B cell (primary cell): ENCODE data around the gene PDCD4. TPM values are rescaled to one million over a fixed set of nuclear protein-coding genes. Genes with fewer than 3 reads are reported as not detected.

Experiments used
- ATAC-seq: fragments of 200-7000 bp; cut with Tn5 transposase; one replicate; pipeline ENCODE4 v1.10.0; 2021; ENCODE audit warnings: low read depth, mild to moderate bottlenecking, moderate number of reproducible peaks, moderate library complexity
- CTCF ChIA-PET: fragments of 350-600 bp; sonication (Branson Sonifier 250); formaldehyde crosslinking; loops from one replicate; lab custom pipeline; 2021; ENCODE audit warnings: antibody characterized with exemption, inconsistent platforms; lab: Charles Lee
- POLR2A ChIA-PET: fragments of 350-600 bp; sonication (Branson Sonifier 250); formaldehyde crosslinking; loops from one replicate; lab custom pipeline; 2021; ENCODE audit warnings: antibody characterized with exemption; lab: Charles Lee
- DNase-seq: peaks from one replicate; pipeline ENCODE4 v3.0.0; 2013
- H2AFZ ChIP-seq: 2 replicates; pipeline ENCODE4 v1.6.1; 2012; ENCODE audit warnings: mild to moderate bottlenecking, low read depth, low read length; ENCODE audit not compliant: insufficient read depth, poor library complexity, severe bottlenecking
- H3K27ac ChIP-seq, 2 donors: 1 replicate in 1 of 2; 2 replicates in 1 of 2; pipeline ENCODE4 v1.5.1; 2012 to 2013; ENCODE audit warnings: low read length in 2 of 2, mild to moderate bottlenecking in 2 of 2, moderate library complexity in 1 of 2
- H3K27me3 ChIP-seq, 4 experiments: fragments of 200-600 bp in 1 of 4; sonication (generic) in 1 of 4; replicated peaks in 1 of 4; 1 replicate in 2 of 4; 2 replicates in 2 of 4; pipeline versions ENCODE4 v1.6.1 to v1.7.0; 2013 to 2016; ENCODE audit warnings: low read length in 3 of 4, mild to moderate bottlenecking in 2 of 4, mixed read lengths in 1 of 4, moderate library complexity in 1 of 4; ENCODE audit not compliant: insufficient read depth in 4 of 4, control insufficient read depth in 3 of 4; ENCODE audit errors: control extremely low read depth in 1 of 4
- H3K36me3 ChIP-seq, 2 experiments: replicated peaks in 1 of 2; 1 replicate in 1 of 2; 2 replicates in 1 of 2; pipeline versions ENCODE4 v1.6.1 to v1.7.1; 2013; ENCODE audit warnings: low read length in 1 of 2; ENCODE audit not compliant: insufficient read depth in 2 of 2, control insufficient read depth in 1 of 2; ENCODE audit errors: control extremely low read depth in 1 of 2, extremely low read depth in 1 of 2
- H3K4me1 ChIP-seq, 2 donors: fragments of 200-600 bp in 1 of 2; sonication (generic) in 1 of 2; 1 replicate in 1 of 2; 2 replicates in 1 of 2; pipeline versions ENCODE4 v1.5.1 to v1.6.1; 2013 to 2017; ENCODE audit warnings: low read length in 2 of 2; ENCODE audit not compliant: control insufficient read depth in 2 of 2, insufficient read depth in 2 of 2
- H3K4me2 ChIP-seq: replicated peaks from 2 replicates; pipeline ENCODE3; 2012; ENCODE audit warnings: mild to moderate bottlenecking, low read depth, low read length; ENCODE audit not compliant: poor library complexity, severe bottlenecking
- H3K4me3 ChIP-seq, 5 experiments: fragments of 200-600 bp in 1 of 5; sonication (generic) in 1 of 5; 1 replicate in 3 of 5; 2 replicates in 2 of 5; pipeline versions ENCODE4 v1.5.1 to v1.7.0; 2011 to 2016; ENCODE audit warnings: low read length in 4 of 5, mild to moderate bottlenecking in 4 of 5, low read depth in 2 of 5, control low read depth in 1 of 5, moderate library complexity in 1 of 5; ENCODE audit not compliant: insufficient read depth in 1 of 5; ENCODE audit errors: control extremely low read depth in 1 of 5, extremely low read depth in 1 of 5
- H3K79me2 ChIP-seq: fragments of 200-600 bp; sonication (generic); one replicate; pipeline ENCODE4 v1.6.0; 2016; ENCODE audit warnings: low read length; ENCODE audit not compliant: control insufficient read depth, insufficient read depth
- H3K9ac ChIP-seq: fragments of 200-600 bp; sonication (generic); 2 replicates; pipeline ENCODE4 v1.6.1; 2017; ENCODE audit warnings: mild to moderate bottlenecking, low read length, moderate library complexity
- H3K9me3 ChIP-seq, 3 donors: one replicate each; pipeline versions ENCODE4 v1.6.1 to v1.7.1; 2013; ENCODE audit warnings: low read length in 2 of 3; ENCODE audit not compliant: control insufficient read depth in 2 of 3, insufficient read depth in 1 of 3; ENCODE audit errors: control extremely low read depth in 1 of 3
- H4K20me1 ChIP-seq: 2 replicates; pipeline ENCODE4 v1.6.0; 2012; ENCODE audit warnings: mild to moderate bottlenecking, low read length; ENCODE audit not compliant: insufficient read depth, control insufficient read depth, poor library complexity, severe bottlenecking
- H3K27ac Mint-ChIP-seq: one replicate; pipeline ENCODE4 v1.8.0; 2021; ENCODE audit warnings: mixed read lengths
- H3K27me3 Mint-ChIP-seq: one replicate; pipeline ENCODE4 v1.8.0; 2021; ENCODE audit warnings: mixed read lengths
- H3K4me1 Mint-ChIP-seq: one replicate; pipeline ENCODE4 v1.8.0; 2021; ENCODE audit warnings: mixed read lengths
- H3K4me3 Mint-ChIP-seq: one replicate; pipeline ENCODE4 v1.8.0; 2021; ENCODE audit warnings: mixed read lengths
- H3K9me3 Mint-ChIP-seq: one replicate; pipeline ENCODE4 v1.8.0; 2022; ENCODE audit warnings: mixed read lengths; ENCODE audit not compliant: insufficient read depth
- CTCF ChIP-seq: fragments of 200-600 bp; IDR thresholded peaks from one replicate; pipeline ENCODE4 v1.8.0; 2022; ENCODE audit warnings: antibody characterized with exemption, mild to moderate bottlenecking
- EZH2 ChIP-seq: IDR thresholded peaks from 2 replicates; pipeline ENCODE4 v1.6.1; 2012; ENCODE audit warnings: borderline replicate concordance, low read depth, mild to moderate bottlenecking, moderate library complexity, low read length; ENCODE audit not compliant: insufficient read depth, poor library complexity, severe bottlenecking
- WGBS: methylation state at CpG from one replicate; pipeline ENCODE4 v1.1.5; 2013; ENCODE audit warnings: missing lambda C conversion rate; ENCODE audit not compliant: insufficient coverage; 5-methylcytosine and 5-hydroxymethylcytosine counted together
- intact Hi-C: fragments of 100-400 bp; cut with micrococcal nuclease; formaldehyde crosslinking; loops from one replicate; pipeline ENCODE4 v1.10.0; 2022
- polyA plus RNA-seq: library from polyadenylated mRNA; depleted of rRNA; stranded (reverse); fragments of >200 nt; gene quantifications from 2 replicates; pipeline ENCODE4 v1.2.3, GENCODE V29; 2012
- total RNA-seq, 2 donors: library from RNA; stranded (reverse); fragments of 120-200 nt in 1 of 2; gene quantifications; 1 replicate in 1 of 2; 2 replicates in 1 of 2; pipeline versions ENCODE4 v1.2.3 to v1.2.4, GENCODE V29; 2013 to 2022

The PDCD4 gene
- total and polyA plus RNA-seq, 2 donors (not counting 1 experiment from before 2014, with no cell fraction given): 33.9 to 169 TPM

DNA sequence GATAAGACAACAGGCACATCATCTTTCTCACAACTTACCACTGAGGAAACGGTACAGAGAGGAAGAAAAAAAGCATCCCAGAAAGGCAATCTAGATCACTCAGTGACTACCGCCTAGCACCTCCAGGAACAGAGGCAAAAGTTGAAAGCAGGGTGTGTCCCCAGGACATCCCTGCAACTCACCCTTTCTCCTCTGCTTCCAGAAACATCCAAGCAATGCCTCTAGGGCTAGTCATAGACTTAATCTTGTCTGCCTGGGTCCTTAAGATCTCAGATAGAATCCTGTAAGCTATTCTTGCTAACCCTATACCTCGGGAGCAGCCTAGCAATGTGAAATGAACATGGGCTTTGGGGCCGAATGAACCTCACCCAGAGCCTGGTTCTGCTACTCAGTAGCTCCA lies 18.8 kb upstream of the PDCD4 start:
- H3K4me1 Mint-ChIP-seq: peaks cover 52% of the 10 kb centered on the region
- no peak overlapping the region for H3K27ac Mint-ChIP-seq
- TF ChIP-seq EZH2: no peak
- TF ChIP-seq CTCF: no peak
- ATAC-seq (no peak), DNase-seq (no peak)
- no peaks in the 10 kb centered on the region for H3K9me3 ChIP-seq
- H3K9me3 Mint-ChIP-seq: no peaks in the 10 kb centered on the region
- WGBS: 100% methylated on average over 3 of the region's 4 CpGs
- no peaks in the 10 kb centered on the region for H3K27me3 Mint-ChIP-seq
- H3K4me3 ChIP-seq: no peak overlapping the region
- H3K79me2 ChIP-seq: peaks cover 5% of the 10 kb centered on the region
- no peak overlapping the region for H3K4me3 Mint-ChIP-seq
- H3K4me2 ChIP-seq: no peak overlapping the region
- CTCF ChIA-PET: interaction anchor here (1.2 to 1.9 kb wide), 3 partner anchors 11 to 41 kb away, joined by 3 to 7 read pairs (median 5); partner anchors contain the start of gene PDCD4
- no peaks in the 10 kb centered on the region for H4K20me1 ChIP-seq
- peaks cover 25 to 33% of the 10 kb centered on the region in 2 donors for H3K4me1 ChIP-seq
- no peak overlapping the region for H3K9ac ChIP-seq
- H3K36me3 ChIP-seq: no peaks in the 10 kb centered on the region
- POLR2A ChIA-PET: interaction anchor here (1.0 to 1.4 kb wide), 3 partner anchors 10 to 18 kb away, joined by 3 to 4 read pairs (median 4); partner anchors contain the start of gene PDCD4
- intact Hi-C loops: no loop called here
- H3K27ac ChIP-seq: no peak overlapping the region
- no peak overlapping the region for H2AFZ ChIP-seq
- no peaks in the 10 kb centered on the region for H3K27me3 ChIP-seq

GRCh38 chr10:110853921-110854605 lies 17.7 kb upstream of the PDCD4 start:
- intact Hi-C loops: no loop called here
- Mint-ChIP-seq H3K27me3 (no peaks in the 10 kb centered on the region), H3K4me1 (peaks cover 51% of the 10 kb centered on the region), H3K4me3 (no peak overlapping the region), H3K9me3 (no peaks in the 10 kb centered on the region), H3K27ac (no peak overlapping the region)
- H3K36me3 ChIP-seq: no peaks in the 10 kb centered on the region
- POLR2A ChIA-PET: no interaction called here
- H3K4me3 ChIP-seq: no peak overlapping the region
- H3K27me3 ChIP-seq: no peaks in the 10 kb centered on the region
- H3K9ac ChIP-seq: no peak overlapping the region
- no peak overlapping the region for H3K4me2 ChIP-seq
- no peaks in the 10 kb centered on the region for H3K9me3 ChIP-seq
- ATAC-seq: no peak
- no peak overlapping the region for H3K27ac ChIP-seq
- peaks cover 11% of the 10 kb centered on the region for H3K79me2 ChIP-seq
- no peaks in the 10 kb centered on the region for H4K20me1 ChIP-seq
- H2AFZ ChIP-seq: no peak overlapping the region
- no peak for TF ChIP-seq CTCF
- TF ChIP-seq EZH2: no peak
- no peak for DNase-seq
- CTCF ChIA-PET: interaction anchor here (0.8 to 1.1 kb wide), 2 partner anchors 8 to 19 kb away, joined by 3 read pairs; no protein-coding TSS in a partner anchor
- peaks cover 36 to 39% of the 10 kb centered on the region in 2 donors for H3K4me1 ChIP-seq
